Fibroblast of gingiva (primary cell): ENCODE data around the gene LHPP.
A peak's percentile ranks its signal among the peaks of the same experiment; 100 is the strongest.
"Not testable (repeated sequence)": the region's sequence is repeated elsewhere in the genome, so short reads cannot be mapped to it uniquely, and the experiment has no call there.

Experiments
- DNase-seq: peaks from one replicate; pipeline ENCODE4 v3.0.0-alpha.2; 2011; ENCODE audit warnings: low read depth

LHPP gene

DNA sequence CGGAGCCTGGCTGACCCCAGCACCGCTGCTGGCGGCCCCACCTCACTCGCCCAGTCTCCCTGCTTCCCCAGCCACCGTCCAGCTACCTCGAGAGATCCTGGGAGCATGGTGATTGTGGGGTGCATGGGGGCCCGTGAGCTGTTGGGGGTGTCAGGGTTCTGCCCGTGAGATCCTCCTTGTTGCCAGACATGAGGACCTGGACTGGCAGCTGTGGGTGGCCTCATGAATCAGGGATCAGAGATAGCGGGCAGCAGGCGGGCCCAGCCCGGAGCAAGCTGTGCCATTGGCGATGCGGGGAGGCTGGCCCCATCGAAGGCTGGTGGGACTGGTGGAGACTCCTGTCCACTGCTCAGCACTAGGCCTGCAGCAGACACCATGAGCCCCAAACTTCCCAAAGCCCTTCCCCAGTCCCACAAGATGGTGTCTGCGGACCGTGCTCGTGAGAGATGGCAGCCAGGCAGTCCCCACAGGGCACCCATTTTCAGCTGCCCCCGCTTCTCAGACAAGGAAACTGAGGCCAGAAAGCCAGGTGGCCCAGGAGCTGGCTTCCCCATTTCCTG is 75.6 kb downstream of the LHPP start:
- DNase-seq, result no peak

DNA sequence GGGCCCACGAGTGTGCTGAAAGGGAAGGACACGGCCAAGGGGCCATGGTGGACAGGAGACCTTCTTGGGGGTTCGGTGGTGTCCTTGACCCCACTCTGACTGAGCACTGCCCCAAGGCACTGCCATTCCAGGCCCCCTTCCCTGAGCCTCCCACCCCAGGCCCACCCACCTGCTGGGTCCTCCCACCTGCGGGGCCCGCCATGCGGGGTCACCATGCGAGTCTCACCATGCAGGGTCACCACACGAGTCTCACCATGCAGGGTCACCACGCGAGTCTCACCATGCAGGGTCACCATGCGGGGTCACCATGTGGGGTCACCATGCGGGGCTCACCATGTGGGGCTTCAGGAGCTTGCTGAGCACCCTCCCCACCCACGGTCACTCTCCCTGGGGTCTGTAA is 76.3 kb downstream of the LHPP start:
- no peak for DNase-seq

DNA sequence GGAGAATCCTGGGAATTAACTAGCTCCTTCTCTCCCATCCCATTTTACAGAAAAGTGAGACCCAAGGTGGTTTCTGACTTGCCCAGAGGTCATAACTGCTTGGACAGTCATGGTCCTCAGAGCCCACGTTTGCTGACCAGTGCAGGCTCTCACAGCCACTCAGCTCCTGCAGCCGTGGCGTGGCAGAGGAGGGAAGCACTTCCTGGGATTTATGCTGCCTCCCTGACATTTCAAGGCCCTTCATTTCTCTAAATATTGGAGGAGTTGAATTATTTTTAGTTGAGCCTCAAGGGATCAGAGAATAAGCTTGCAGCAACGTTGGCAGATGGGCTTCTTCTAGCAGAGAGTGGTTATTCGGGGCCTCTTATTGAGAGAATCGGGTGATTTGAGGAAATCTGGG is 77.1 kb downstream of the LHPP start:
- no peak for DNase-seq

DNA sequence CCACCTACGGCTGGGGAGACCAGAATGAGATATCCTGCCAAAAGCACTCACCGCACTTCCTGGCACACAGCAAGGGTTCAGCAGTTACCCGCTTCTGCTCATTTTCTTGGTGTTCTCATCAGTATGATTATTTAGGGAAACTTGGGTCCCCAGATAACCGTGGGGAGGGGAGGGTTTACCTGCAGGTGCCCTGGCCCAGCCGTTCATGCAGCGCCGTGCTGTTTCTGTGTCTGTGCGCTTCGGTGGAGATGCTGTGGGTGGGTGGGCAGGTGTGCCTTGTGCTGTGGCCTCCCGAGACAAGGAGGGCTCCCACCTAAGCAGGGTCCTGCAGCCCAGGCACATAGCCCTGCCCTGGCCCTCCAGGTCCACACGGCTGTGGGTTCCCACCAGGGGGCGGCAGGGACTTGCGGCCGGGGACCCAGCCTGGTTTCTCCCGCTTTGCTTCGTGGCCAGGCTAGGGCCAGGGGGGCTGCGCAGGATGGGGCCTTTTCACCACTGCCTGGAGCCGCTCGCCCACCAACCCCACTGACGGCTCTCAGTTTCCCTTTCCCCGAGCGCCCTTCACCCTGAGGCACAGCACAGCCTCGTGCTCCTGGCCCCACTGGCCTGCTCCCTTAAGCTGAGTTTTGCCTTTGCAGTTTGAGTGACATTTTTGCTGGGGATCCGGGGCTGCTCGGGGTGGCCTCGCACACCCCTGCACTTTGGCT is 78.5 kb downstream of the LHPP start:
- peak; percentile 8 for DNase-seq

DNA sequence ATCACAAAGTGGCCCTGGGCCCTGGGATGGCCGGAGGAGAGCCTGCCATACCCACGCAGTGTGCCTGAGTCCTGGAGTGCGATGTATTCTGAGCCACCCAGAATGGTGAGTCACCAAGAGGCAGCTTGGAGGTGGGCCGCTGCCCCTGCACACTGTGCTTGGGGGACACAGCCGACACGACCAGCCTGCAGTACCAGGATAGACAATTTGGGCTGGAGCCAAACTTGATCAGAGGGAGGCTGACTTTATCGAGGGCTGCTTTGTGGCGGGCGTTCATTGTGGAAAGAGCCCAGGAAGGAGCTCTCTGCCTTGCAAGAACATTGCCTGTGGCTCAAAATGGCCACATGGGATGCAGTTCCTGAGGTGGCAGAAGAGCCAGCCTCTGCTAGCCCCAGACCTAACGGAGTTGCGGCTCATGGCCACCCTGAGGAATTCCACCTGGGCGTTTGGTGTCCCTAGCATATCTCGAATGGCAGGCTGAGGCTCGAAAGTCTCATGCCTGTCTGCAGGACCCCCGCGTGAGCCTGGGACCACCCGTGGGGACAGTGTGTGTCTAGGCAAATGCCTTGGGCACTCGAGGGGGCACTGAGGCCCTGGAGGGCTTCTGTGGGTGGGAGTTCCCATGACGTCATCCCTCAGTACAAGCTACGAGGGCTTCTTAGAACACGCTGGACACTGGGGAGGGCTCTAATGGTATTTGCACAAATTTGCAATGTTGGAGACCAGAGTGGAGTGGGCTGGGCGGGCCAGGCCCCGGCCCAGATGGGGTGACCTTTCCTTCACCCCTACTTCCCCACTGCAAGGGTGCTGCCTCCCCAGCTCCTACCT is 79.7 kb downstream of the LHPP start:
- DNase-seq, result no peak

DNA sequence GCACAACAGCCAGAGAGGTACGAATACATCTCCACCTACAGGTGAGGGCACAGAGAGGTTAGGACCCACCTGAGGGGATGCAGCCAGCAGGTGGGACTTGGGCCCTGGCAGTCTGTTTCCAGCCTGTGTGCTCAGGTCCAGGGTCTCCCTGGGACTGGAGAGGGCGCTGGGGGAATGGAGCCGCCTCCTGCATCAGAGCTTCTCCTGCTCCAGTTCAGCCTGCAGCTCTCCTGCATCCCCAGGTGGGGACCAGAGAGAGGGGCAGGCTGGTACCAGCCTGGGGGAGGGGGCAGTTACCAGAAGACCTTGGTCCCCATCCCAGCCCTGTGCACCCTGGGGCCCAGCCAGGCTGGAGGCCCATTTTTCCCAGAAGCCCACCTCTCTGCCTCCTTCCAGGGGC is 80.7 kb downstream of the LHPP start:
- no peak for DNase-seq

DNA sequence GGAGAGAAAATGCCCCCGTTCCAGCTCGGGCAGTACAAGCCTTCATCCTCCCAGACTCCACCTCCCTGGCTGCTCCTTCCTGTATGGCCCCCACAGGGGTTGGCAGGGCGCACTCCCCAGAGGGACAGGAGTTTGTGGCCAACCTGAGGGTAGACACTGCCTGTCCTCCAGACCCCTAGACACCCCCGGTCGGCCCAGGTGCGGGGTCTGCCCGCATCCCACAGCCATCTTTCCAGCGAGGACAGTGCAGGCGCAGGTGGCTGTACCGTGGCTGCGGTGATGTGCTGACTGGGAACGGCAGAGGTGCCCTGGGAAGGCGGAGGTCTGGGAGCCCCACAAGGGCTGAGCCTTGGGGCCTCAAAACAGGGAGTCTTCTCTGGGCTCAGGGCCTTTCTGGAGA is 81.5 kb downstream of the LHPP start:
- no peak for DNase-seq

DNA sequence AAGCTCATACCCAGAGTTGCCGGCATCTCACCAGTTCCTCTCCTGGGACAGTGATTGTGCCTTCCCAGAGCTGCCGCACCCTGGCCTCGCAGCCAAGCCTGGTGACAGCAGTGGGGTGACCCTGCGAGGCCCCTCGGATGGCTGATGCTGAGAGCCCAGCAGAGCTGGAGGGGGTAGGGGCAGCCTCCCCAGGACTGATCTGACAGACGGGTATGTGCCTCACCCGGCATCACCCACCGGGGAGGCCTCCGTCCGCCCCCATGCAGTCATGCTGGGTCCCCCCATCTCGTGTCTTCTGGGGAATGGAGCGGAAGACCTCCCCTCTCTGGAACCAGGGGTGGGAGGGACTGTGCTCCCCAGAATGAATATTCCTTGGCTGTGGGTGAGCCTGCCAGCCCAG is 82.3 kb downstream of the LHPP start:
- no peak for DNase-seq

DNA sequence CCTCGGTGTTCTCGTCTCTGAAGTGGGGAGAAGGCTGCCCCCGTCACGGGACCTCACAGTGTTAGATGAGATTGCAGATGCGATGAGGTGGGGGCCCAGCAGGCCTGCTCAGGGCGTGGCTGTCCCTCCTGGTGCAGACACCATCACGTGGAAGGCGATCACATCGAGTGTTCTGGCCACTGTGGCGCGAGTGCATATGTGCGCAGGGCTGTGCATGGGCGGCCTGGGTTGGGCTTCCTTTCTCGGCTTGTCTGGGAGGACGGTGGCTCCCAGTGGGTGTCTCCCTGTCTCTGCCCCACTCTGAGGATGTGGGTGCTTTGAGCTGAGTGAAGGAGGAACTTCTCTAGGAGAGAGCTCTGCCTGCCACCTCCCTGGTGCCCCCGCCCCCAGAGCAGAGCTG is 83.1 kb downstream of the LHPP start:
- DNase-seq, result no peak

DNA sequence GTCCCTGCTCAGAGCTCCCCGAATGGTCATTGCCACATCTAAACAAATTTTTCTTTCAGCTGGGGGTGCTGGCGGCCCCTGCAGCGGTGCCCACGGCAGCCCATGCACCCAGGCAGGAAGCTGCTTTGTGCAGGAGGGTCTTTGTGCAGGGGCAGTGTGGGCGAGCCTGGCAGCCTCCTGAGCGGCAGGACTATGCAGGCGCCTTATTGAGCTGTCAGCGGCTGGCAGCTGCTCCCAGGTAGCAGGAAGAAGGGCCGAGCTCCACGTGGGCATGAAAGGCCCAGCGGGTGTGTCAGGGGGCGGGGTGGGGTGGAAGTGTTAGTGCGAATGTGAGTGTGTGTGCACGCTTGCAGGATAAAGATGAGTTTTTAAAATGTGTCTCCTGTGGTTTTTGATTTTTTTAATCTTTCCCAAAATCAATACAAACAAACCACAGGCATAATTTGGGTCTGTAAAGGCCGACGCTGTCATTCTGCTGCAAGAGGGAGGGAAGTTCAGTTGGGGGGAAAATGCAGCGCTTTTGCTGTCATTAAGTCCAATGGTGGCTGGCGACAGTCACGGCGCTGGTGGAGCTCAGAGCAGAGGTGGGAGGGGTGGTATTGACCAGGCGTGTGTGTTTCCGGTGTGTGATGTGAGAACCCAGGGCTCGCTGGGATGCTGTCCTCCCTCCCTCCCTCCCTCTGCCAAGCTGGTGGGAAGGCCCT is 83.9 kb downstream of the LHPP start:
- no peak for DNase-seq

DNA sequence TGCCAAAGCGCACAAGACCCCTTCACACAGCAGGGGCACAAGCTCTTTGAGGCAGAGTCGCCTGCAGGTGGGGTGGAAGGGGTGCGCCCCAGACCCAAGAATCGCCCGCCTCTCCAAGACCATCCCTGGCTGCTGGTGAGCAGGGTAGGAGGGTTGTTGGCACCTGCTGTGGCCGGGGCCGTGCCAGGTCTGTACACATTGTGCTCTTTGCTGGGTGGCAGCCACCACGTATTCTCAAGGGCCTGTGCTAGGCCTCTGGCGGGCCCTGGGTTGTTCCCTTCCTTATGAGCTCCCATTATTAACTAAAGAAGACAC is 84.4 kb downstream of the LHPP start:
- DNase-seq, result no peak

DNA sequence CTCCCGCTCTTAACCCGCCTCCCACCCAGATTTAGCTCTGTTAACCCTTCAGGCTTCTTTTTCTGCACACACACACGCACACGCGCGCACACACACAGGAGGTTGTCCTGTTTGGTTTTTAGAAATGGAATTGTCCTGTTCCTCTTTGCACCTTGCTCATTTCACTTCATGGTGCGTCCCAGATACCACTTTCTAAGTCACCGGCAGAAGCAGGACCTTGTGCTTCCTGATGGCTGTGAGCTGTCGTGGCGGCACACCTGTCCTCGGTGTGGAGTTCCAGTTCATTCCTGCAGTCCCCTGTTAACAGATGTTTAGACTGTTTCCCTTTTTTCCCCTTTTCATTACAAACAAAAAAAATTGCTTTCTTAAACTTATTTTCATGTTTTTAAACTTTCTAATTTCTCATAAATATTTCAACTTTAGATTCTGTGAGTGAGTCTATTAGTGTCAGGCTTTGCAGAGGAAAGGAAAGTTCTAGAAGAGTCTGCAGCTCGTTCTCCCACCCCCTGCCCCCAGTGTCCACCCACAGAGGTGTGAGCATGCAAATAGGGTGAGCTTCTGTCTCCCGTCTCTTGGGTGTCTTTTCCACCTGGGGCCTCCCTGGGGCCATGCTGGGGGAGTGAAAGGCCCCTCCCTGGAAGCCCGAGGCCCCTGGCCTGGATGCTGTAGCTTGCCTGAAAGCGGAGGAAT is 85.5 kb downstream of the LHPP start:
- DNase-seq, result no peak

DNA sequence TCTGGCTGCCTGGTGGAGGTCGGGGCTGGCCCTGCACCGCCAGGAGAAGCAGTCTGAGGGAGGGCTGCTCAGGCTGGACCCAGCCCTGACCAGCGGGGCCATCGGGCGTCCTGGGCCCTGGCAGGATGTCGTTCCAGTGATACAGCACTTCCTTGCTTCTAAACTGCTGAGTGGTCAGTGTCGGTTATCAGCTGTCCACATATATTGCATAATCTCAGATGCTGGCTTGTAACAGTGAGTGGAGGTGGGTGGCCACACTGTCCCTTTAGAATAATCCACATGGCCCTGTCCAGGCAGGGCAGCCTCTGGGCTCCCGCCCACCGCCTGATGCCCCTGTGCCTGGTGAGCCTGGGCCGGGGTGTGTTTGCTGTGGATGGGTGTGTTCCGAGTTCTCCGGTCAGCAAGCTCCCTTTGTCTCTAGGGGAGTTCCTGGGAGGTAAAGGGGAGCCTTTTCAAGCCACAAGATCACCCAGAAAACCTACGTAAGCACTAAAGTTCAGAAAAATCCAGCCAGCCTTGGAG is 86.1 kb downstream of the LHPP start:
- no peak for DNase-seq

DNA sequence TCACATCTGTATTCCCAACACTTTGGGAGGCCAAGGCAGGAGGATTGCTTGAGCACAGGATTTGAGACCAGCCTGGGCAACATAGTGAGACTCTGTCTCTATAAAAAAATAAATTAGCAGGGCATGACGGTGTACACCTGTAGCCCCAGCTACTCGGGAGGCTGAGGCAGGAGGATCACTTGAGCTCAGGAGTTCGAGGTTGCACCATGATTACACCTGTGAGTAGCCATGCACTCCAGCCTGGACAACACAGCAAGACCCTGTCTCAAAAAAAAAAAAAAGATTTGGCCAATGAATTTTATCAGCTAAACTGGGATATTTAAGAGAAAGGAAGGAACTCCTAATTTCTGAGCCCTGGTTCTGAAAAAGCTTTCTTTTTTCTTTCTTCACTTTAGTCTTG is 87.5 kb downstream of the LHPP start:
- not testable (repeated sequence) for DNase-seq

DNA sequence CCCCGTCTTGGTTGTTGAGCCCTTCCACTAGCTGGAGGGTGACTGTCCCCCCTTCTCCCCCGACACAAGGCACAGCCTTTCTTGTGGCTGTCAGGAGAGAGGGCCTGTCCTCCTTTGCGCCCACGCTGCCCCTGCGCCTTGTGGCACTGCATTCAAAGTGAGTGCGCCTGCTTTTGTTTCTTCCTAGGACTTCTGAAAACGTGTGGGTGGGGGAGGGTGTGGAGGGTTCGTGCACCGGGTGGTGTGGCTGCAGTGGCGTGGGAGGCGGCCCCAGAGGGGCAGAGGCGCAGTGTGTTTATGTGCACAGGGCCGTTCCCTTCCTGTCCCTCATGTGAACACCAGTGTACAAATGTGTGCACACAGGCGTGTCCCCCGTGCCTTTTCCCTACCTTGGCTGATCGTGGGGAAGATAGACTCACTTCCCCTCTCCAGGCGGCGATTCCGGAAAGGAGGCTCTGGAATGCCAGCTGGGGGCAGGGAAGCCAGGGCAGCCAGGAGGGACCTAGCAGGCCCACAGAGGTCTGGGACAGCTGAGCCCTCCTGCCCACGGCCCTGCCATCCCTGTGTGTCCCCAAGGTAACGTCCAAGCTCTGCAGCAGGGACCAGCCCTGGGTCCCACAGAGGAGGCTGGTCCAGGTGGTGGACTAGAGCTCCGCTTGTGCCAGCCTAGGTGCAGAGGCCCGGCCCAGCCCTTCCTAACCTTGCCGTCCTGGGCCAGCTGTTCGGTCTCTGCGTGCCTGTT is 88.8 kb downstream of the LHPP start:
- no peak for DNase-seq

DNA sequence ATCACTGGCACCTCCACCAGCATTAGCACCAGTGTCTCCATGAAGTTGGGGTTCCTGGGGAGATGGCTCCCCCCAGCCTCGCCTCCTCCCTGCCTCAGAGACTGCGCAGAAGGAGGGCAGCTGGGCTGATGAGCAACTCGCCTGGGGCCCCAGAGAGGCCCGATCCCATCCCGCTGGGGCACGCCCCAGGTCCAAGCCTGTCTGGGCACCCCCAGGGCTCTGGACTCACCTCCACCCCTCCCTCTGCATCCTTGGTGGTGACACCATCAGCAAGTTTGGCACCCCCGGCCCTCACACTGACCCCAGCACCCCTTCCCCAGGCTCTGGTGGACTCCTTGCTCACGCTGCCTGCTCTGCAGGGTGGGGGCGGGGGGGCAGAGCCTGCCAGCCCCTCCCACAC is 89.5 kb downstream of the LHPP start:
- DNase-seq, result no peak

DNA sequence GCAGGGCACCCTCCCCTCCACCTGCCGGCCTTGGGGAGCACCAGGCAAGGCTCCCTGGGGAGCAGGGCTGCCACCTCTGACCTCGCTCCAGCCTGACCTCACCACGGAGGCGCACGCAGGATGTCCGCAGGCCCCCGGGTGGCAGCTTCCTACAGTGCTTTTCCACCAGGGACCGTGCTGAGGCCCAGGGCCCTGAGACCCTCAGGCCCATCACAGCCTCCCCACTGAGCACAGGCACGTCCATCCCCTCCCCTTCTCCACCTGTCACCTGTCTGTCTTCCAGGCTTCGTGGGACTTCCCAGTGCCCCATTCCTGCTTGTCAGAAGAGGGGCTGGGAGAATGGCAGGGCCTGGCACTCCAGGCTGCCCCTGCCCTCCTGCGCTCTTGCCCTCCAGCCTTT is 90.1 kb downstream of the LHPP start:
- DNase-seq, result no peak

DNA sequence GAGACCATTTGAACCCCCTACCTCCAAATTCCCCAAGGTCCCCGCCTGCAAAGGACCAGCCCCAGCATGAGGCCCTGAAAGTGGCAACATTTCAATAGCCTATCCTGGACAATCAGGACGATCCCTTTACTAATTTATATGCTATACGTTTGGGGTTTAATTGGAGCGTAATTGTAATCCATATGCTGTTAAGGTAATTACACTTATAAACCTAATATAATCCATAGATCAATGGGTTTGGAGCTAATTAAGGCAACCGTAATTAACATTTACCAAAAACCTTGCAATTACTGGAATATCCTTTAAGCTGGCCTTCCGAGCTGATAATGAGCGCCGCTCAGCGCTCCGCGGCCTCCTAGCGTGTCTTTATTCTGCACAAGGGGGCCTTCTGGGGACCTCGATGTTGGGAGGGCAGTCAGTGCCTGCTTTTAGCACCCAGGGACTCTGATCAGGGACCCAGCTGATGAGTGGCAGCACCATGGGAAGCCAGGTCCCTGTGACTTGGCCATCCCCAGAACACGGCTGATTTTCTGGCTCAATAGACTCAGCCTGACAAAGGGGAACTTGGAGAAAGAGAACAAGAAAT is 91.2 kb downstream of the LHPP start:
- DNase-seq, result no peak

DNA sequence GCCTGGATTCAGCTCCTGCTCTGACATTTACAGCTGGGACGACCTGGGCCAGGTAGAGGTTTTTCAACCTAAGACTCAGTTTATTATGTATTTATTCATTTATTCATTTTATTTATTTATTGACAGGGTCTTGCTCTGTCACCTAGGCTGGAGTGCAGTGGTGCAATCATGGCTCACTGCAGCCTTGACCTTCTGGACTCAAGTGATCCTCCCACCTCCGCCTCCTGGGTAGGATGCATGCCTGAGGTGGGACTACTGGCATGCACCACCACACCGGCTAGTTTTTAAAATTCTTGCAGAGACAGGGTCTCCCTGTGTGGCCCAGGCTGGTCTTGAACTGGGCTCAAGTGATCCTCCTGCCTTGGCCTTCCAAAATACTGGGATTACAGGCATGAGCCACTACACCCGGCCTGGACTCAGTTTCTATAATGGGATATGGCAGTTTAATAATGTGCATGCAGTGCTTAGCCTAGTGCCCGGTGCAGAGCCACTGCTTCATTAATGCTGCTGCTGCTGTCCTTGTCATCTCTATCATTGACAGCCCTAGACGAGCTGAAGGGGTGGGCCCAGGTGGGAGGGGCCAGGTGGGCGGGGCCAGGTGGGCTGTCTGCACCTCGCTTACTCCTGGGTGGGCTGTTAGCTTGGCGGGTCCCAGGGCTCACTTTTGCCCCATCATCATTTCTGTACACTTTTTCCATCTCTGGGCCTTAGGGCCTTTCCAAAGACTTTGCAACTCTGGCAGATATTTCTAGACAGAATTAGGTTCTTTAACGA is 92.6 kb downstream of the LHPP start:
- DNase-seq, result no peak

DNA sequence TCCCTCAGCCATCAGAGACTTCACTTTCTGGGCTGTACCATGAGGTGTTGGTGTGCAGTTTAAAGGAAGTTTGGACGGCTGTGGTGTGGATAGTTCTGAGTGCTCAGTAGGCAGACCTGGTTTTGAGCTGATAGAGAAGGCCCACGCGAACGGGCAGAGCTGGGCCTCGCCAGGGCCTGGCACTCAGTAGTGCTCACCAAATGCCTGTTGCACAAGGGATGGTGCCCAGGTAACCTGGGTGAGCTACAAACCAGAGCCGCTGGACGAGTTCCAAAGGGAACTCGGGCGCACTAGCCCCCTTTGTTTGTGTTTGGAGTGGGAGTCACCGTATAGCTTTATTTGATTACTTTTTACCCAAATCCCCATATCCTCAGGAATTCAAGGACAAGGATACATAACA is 95.5 kb downstream of the LHPP start:
- no peak for DNase-seq
